Measurements from ENCODE around the gene PTGFRN.

The PTGFRN gene

GRCh38 chr1:116902723-116903383 is 6.9 kb upstream of the PTGFRN start:
- H3K4me1 ChIP-seq (ENCODE audit: insufficient read depth, low read length), result peaks cover 8% of the 10 kb centered on the region; the same call in 1 of the 2 replicates
- no peak overlapping the region for H3K9ac ChIP-seq (ENCODE audit: low read depth, low read length)
- no peaks in the 10 kb centered on the region for H3K9me3 ChIP-seq (ENCODE audit: control insufficient read depth, insufficient read depth, low read length)
- H3K36me3 ChIP-seq (ENCODE audit: insufficient read depth, low read length), result no peaks in the 10 kb centered on the region

GRCh38 chr1:116904791-116905320 is 4.9 kb upstream of the PTGFRN start:
- H3K36me3 ChIP-seq (ENCODE audit: insufficient read depth, low read length), result no peaks in the 10 kb centered on the region
- no peak overlapping the region for H3K9ac ChIP-seq (ENCODE audit: low read depth, low read length)
- no peaks in the 10 kb centered on the region for H3K9me3 ChIP-seq (ENCODE audit: control insufficient read depth, insufficient read depth, low read length)
- H3K4me1 ChIP-seq (ENCODE audit: insufficient read depth, low read length), result peaks cover 8% of the 10 kb centered on the region; the same call in 1 of the 2 replicates

GRCh38 chr1:116906812-116907211 is 2.9 kb upstream of the PTGFRN start:
- H3K9ac ChIP-seq (ENCODE audit: low read depth, low read length), result no peak overlapping the region
- H3K36me3 ChIP-seq (ENCODE audit: insufficient read depth, low read length), result no peaks in the 10 kb centered on the region
- H3K9me3 ChIP-seq (ENCODE audit: control insufficient read depth, insufficient read depth, low read length), result no peaks in the 10 kb centered on the region
- peaks cover 12% of the 10 kb centered on the region for H3K4me1 ChIP-seq (ENCODE audit: insufficient read depth, low read length)

- Histone ChIP-seq H3K9me3 (ENCODE audit: control insufficient read depth, insufficient read depth, low read length) (no peaks in the 10 kb centered on the region), H3K36me3 (ENCODE audit: insufficient read depth, low read length) (no peaks in the 10 kb centered on the region), H3K4me1 (ENCODE audit: insufficient read depth, low read length) (peaks cover 17% of the 10 kb centered on the region), H3K9ac (ENCODE audit: low read depth, low read length) (no peak overlapping the region)
Observed at GRCh38 chr1:116907351-116907750, 2.4 kb upstream of the PTGFRN start.

DNA sequence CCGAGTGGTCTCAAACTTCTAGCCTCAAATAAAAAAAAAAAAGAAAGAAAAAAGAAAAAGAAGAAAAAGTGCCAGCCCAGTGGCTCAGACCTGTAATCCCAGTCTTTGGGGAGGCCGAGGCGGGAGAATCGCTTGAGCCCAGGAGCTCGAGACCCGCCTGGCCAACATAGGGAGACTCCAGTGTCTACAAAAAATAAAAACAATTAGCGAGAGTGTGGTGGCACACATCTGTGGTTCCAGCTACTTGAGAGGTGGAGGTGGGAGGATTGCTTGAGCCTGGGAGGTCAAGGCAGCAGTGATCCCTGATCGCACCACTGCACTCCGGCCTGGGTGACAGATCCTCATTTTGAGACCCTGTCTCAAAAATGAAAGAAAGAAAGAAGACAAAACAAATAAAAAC is 1.4 kb upstream of the PTGFRN start:
- H3K4me1 ChIP-seq (ENCODE audit: insufficient read depth, low read length), result peaks cover 18% of the 10 kb centered on the region
- no peaks in the 10 kb centered on the region for H3K9me3 ChIP-seq (ENCODE audit: control insufficient read depth, insufficient read depth, low read length)
- no peaks in the 10 kb centered on the region for H3K36me3 ChIP-seq (ENCODE audit: insufficient read depth, low read length)
- H3K9ac ChIP-seq (ENCODE audit: low read depth, low read length), result peak overlapping the region; percentile 70; the same call in 1 of the 2 replicates

GRCh38 chr1:116908820-116909511 is 750 bp upstream of the PTGFRN start:
- no peaks in the 10 kb centered on the region for H3K9me3 ChIP-seq (ENCODE audit: control insufficient read depth, insufficient read depth, low read length)
- H3K9ac ChIP-seq (ENCODE audit: low read depth, low read length), result peak overlapping the region; percentile 70
- peaks cover 18% of the 10 kb centered on the region for H3K4me1 ChIP-seq (ENCODE audit: insufficient read depth, low read length)
- H3K36me3 ChIP-seq (ENCODE audit: insufficient read depth, low read length), result no peaks in the 10 kb centered on the region

DNA sequence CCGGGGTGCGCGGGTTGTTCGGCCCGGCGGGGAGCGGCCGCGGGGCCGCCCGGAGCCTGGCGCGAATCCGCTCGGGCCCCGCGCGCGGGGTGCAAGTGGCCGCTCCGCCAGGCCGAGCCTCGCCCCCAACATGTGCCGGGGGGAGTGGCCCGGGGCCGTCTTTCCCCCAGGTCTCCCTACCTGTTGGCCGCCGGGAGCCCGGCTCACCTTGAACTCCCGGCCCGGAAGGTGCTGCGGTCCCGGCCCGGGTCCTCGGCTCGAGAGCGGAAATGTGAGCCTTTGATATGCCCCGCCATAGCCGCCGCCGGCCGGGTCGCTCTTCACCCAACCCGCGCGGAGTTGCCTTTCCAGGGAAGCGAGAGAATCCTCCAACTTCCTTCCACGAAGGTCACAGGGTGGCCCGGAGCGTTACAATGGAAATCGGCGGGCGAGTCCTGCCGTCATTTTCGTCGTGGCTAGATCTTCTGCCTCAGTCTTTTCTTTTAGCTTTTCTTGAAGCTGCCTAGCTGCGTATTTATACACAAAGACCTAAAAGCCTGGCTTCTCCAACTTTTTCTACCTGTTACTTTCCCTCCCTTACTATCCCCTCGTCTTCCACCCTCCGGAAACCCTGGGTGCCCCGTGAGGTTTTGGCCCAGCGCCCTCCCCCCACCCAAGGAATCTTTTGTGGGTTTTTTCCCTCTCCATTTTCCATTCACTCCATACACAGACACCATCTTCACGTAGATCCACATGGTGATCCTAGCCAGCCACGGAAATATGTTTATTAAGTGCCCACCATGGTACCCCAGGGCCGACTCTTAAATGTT is 867 bp downstream of the PTGFRN start:
- Histone ChIP-seq H3K4me1 (ENCODE audit: insufficient read depth, low read length) (peaks cover 22% of the 10 kb centered on the region), H3K9ac (ENCODE audit: low read depth, low read length) (peak overlapping the region; percentile 70), H3K9me3 (ENCODE audit: control insufficient read depth, insufficient read depth, low read length) (no peaks in the 10 kb centered on the region), H3K36me3 (ENCODE audit: insufficient read depth, low read length) (no peaks in the 10 kb centered on the region)

DNA sequence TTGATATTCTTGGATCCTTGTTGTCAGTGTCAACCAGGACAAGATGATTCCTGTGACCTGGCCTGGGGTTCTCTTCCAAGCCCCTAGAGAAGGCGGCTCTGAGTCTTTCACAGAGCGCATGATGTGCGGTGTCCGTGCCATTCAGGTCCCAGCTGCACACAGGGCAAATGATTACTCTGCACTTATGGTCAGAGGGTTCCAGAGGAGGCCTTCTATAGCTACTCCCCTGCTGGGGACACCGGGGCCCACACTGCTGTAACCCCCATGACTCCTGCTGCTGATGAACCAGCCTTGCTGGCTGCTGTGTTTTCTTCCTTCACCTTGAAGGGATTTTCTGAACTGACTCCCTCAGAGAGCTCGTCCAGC is 1.5 kb downstream of the PTGFRN start:
- H3K4me1 ChIP-seq (ENCODE audit: insufficient read depth, low read length), result peaks cover 22% of the 10 kb centered on the region
- H3K36me3 ChIP-seq (ENCODE audit: insufficient read depth, low read length), result no peaks in the 10 kb centered on the region
- peak overlapping the region; percentile 70 for H3K9ac ChIP-seq (ENCODE audit: low read depth, low read length)

DNA sequence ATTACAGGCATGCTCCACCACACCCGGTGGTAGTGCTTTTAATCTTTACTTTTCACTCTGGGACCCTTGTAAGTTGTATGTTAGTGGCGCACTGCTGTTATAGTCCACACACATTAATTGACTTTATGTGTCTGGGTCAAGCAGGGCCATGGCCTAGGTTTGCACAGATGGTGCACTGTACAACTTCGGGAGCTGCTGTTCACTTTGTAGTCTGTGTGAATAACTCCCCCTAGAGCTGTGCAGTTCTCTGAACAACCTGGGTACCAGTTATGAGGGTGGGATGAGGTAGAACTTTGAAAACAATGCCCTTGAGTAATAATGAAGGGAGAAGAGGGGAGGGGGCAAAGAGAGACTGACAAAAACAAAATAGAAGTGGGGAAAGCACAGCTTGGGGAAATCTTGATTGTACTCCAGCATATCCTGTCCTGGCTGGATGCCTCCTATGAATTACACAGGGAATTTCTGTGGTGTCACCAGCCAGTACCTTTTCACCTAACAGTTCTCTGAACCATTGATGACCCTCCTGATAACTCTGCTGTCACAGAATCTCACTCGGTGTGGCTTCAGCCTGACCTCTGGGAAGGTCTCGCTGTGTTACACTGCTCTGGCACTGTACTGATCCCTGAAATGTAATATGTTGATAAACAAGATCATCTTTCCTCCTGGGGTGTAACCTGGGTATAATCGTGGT is 2.2 kb downstream of the PTGFRN start:
- peaks cover 16% of the 10 kb centered on the region for H3K4me1 ChIP-seq (ENCODE audit: insufficient read depth, low read length)
- no peaks in the 10 kb centered on the region for H3K36me3 ChIP-seq (ENCODE audit: insufficient read depth, low read length)
- no peaks in the 10 kb centered on the region for H3K9me3 ChIP-seq (ENCODE audit: control insufficient read depth, insufficient read depth, low read length)
- peak overlapping the region; percentile 70; the same call in 1 of the 2 replicates for H3K9ac ChIP-seq (ENCODE audit: low read depth, low read length)

More for the DNA sequence above, 1.5 kb downstream of the PTGFRN start:
- no peaks in the 10 kb centered on the region for H3K9me3 ChIP-seq (ENCODE audit: control insufficient read depth, insufficient read depth, low read length)

GRCh38 chr1:116912846-116913245 is 3.1 kb downstream of the PTGFRN start:
- H3K9me3 ChIP-seq (ENCODE audit: control insufficient read depth, insufficient read depth, low read length), result no peaks in the 10 kb centered on the region
- H3K36me3 ChIP-seq (ENCODE audit: insufficient read depth, low read length), result no peaks in the 10 kb centered on the region
- H3K9ac ChIP-seq (ENCODE audit: low read depth, low read length), result no peak overlapping the region
- H3K4me1 ChIP-seq (ENCODE audit: insufficient read depth, low read length), result peaks cover 14% of the 10 kb centered on the region

- Histone ChIP-seq H3K4me1 (ENCODE audit: insufficient read depth, low read length) (peaks cover 14% of the 10 kb centered on the region), H3K9me3 (ENCODE audit: control insufficient read depth, insufficient read depth, low read length) (no peaks in the 10 kb centered on the region), H3K36me3 (ENCODE audit: insufficient read depth, low read length) (no peaks in the 10 kb centered on the region), H3K9ac (ENCODE audit: low read depth, low read length) (no peak overlapping the region)
Observed at GRCh38 chr1:116913941-116914340, 4.2 kb downstream of the PTGFRN start.

DNA sequence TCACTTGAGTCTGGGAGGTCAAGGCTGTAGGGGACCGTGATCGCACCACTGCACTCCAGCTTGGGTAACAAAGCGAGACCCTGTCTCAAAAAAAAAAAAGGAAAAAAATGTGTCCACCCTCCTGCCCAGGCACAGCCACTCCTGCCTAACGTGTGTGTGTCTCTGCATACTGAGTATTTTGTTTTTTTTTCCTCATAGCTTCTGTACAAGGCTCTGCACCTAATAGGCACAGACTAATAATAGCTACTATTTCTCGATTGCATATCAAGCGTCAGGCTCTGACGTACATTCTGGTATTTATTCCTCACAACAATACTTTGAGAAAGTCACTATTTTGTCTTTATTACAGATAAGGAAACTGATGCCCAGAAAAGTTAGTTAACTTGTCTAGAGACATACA is 5.0 kb downstream of the PTGFRN start:
- Histone ChIP-seq H3K36me3 (ENCODE audit: insufficient read depth, low read length) (no peaks in the 10 kb centered on the region), H3K4me1 (ENCODE audit: insufficient read depth, low read length) (peaks cover 18% of the 10 kb centered on the region), H3K9me3 (ENCODE audit: control insufficient read depth, insufficient read depth, low read length) (no peaks in the 10 kb centered on the region), H3K9ac (ENCODE audit: low read depth, low read length) (no peak overlapping the region)

DNA sequence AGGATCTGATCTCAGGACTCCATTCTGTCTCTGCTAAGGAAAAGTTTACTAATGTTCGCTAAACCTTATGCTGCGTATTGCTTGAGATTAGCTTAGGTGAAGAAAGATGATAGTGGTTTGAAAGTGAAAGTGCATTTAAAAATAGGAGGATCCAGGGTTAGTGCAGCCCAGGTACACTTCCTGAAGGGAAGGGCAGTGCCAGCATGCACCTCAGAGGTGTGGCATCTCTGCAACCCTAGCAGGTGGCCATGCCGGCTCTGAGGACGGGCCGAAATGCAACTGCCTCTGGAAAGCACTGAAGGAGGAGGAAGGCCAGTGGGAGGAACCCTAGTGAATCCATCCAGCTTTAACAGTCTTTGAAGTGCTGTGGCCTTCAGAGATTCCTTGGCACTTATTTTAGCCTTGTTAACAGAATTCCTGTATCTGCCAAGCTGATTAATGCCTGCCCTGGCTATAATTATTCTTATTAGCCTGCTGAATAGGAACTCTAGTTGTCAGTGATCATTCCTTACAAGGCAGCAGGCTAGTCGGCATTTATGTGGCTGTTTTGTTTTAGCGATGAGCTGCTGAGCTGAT is 5.5 kb downstream of the PTGFRN start:
- Histone ChIP-seq H3K4me1 (ENCODE audit: insufficient read depth, low read length) (peaks cover 18% of the 10 kb centered on the region), H3K36me3 (ENCODE audit: insufficient read depth, low read length) (no peaks in the 10 kb centered on the region), H3K9ac (ENCODE audit: low read depth, low read length) (no peak overlapping the region), H3K9me3 (ENCODE audit: control insufficient read depth, insufficient read depth, low read length) (no peaks in the 10 kb centered on the region)

- no peak overlapping the region for H3K9ac ChIP-seq (ENCODE audit: low read depth, low read length)
- no peaks in the 10 kb centered on the region for H3K36me3 ChIP-seq (ENCODE audit: insufficient read depth, low read length)
- H3K9me3 ChIP-seq (ENCODE audit: control insufficient read depth, insufficient read depth, low read length), result no peaks in the 10 kb centered on the region
- peaks cover 18% of the 10 kb centered on the region for H3K4me1 ChIP-seq (ENCODE audit: insufficient read depth, low read length)
Observed at GRCh38 chr1:116916002-116916401, 6.3 kb downstream of the PTGFRN start.
